Measurements from ENCODE around the gene SLC25A26.

The SLC25A26 gene

DNA sequence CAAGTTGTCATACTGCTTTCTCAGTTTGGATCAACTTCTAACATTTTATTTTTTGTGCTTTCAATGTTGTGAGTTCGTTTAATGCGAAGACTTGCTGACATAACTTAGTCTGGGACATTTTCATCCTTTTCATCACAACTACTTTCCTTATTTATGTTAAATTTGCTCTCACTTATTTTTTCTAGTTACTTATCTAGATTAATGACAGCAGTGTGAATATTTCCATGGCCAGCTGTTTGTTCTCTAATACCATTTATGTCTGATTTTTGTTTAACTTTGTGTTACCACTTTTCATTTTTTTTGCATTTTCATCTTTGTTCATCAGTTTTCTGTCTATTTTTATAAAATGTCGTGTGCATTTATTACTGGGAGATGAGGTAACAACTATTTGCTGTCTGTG, 6.2 kb downstream of the SLC25A26 start:
- Histone ChIP-seq H3K27ac (ENCODE audit: low read length) (no peak overlapping the region), H3K4me3 (ENCODE audit: low read depth in 1 of 2, low read length in 2 of 2) (no peak overlapping the region)

GRCh38 chr3:66227915-66228314, 7.1 kb downstream of the SLC25A26 start:
- Histone ChIP-seq H3K4me3 (ENCODE audit: low read depth in 1 of 2, low read length in 2 of 2) (no peak overlapping the region), H3K27me3 (ENCODE audit: low read depth, low read length) (no peaks in the 10 kb centered on the region), H3K4me1 (ENCODE audit: control insufficient read depth in 1 of 2, insufficient read depth in 2 of 2, low read length in 2 of 2) (no peaks in the 10 kb centered on the region), H3K27ac (ENCODE audit: low read length) (no peak overlapping the region), H3K9me3 (ENCODE audit: control insufficient read depth in 1 of 2, low read length in 2 of 2) (no peaks in the 10 kb centered on the region), H3K36me3 (ENCODE audit: control insufficient read depth in 1 of 2, insufficient read depth in 2 of 2, low read length in 2 of 2) (no peaks in the 10 kb centered on the region)

More for the DNA sequence above, 6.2 kb downstream of the SLC25A26 start:
- Histone ChIP-seq H3K4me1 (ENCODE audit: control insufficient read depth in 1 of 2, insufficient read depth in 2 of 2, low read length in 2 of 2) (no peaks in the 10 kb centered on the region), H3K27me3 (ENCODE audit: low read depth, low read length) (no peaks in the 10 kb centered on the region), H3K36me3 (ENCODE audit: control insufficient read depth in 1 of 2, insufficient read depth in 2 of 2, low read length in 2 of 2) (no peaks in the 10 kb centered on the region), H3K9me3 (ENCODE audit: control insufficient read depth in 1 of 2, low read length in 2 of 2) (no peaks in the 10 kb centered on the region)

GRCh38 chr3:66228707-66229106, 7.9 kb downstream of the SLC25A26 start:
- Histone ChIP-seq H3K9me3 (ENCODE audit: control insufficient read depth in 1 of 2, low read length in 2 of 2) (no peaks in the 10 kb centered on the region), H3K27me3 (ENCODE audit: low read depth, low read length) (no peaks in the 10 kb centered on the region), H3K36me3 (ENCODE audit: control insufficient read depth in 1 of 2, insufficient read depth in 2 of 2, low read length in 2 of 2) (no peaks in the 10 kb centered on the region), H3K4me3 (ENCODE audit: low read depth in 1 of 2, low read length in 2 of 2) (no peak overlapping the region), H3K4me1 (ENCODE audit: control insufficient read depth in 1 of 2, insufficient read depth in 2 of 2, low read length in 2 of 2) (no peaks in the 10 kb centered on the region), H3K27ac (ENCODE audit: low read length) (no peak overlapping the region)

GRCh38 chr3:66229931-66230330, 9.1 kb downstream of the SLC25A26 start:
- no peak overlapping the region for H3K4me3 ChIP-seq (ENCODE audit: low read depth in 1 of 2, low read length in 2 of 2)
- no peak overlapping the region for H3K27ac ChIP-seq (ENCODE audit: low read length)
- H3K9me3 ChIP-seq (ENCODE audit: control insufficient read depth in 1 of 2, low read length in 2 of 2), result no peaks in the 10 kb centered on the region
- H3K36me3 ChIP-seq (ENCODE audit: control insufficient read depth in 1 of 2, insufficient read depth in 2 of 2, low read length in 2 of 2), result no peaks in the 10 kb centered on the region
- H3K4me1 ChIP-seq (ENCODE audit: control insufficient read depth in 1 of 2, insufficient read depth in 2 of 2, low read length in 2 of 2), result no peaks in the 10 kb centered on the region
- H3K27me3 ChIP-seq (ENCODE audit: low read depth, low read length), result no peaks in the 10 kb centered on the region

GRCh38 chr3:66233033-66233432, 12.2 kb downstream of the SLC25A26 start:
- no peaks in the 10 kb centered on the region for H3K4me1 ChIP-seq (ENCODE audit: control insufficient read depth in 1 of 2, insufficient read depth in 2 of 2, low read length in 2 of 2)
- H3K4me3 ChIP-seq (ENCODE audit: low read depth in 1 of 2, low read length in 2 of 2), result no peak overlapping the region
- H3K36me3 ChIP-seq (ENCODE audit: control insufficient read depth in 1 of 2, insufficient read depth in 2 of 2, low read length in 2 of 2), result no peaks in the 10 kb centered on the region
- no peaks in the 10 kb centered on the region for H3K27me3 ChIP-seq (ENCODE audit: low read depth, low read length)
- H3K9me3 ChIP-seq (ENCODE audit: control insufficient read depth in 1 of 2, low read length in 2 of 2), result no peaks in the 10 kb centered on the region
- no peak overlapping the region for H3K27ac ChIP-seq (ENCODE audit: low read length)

- peaks cover 0 to 20% of the 10 kb centered on the region in 2 donors for H3K36me3 ChIP-seq (ENCODE audit: control insufficient read depth in 1 of 2, insufficient read depth in 2 of 2, low read length in 2 of 2)
- no peaks in the 10 kb centered on the region for H3K27me3 ChIP-seq (ENCODE audit: low read depth, low read length)
- H3K4me3 ChIP-seq (ENCODE audit: low read depth in 1 of 2, low read length in 2 of 2), result no peak overlapping the region
- no peaks in the 10 kb centered on the region for H3K4me1 ChIP-seq (ENCODE audit: control insufficient read depth in 1 of 2, insufficient read depth in 2 of 2, low read length in 2 of 2)
- H3K9me3 ChIP-seq (ENCODE audit: control insufficient read depth in 1 of 2, low read length in 2 of 2), result peaks cover 0 to 11% of the 10 kb centered on the region in 2 donors
- no peak overlapping the region for H3K27ac ChIP-seq (ENCODE audit: low read length)
These were observed 15.5 kb downstream of the SLC25A26 start for GRCh38 chr3:66236281-66236680.

DNA sequence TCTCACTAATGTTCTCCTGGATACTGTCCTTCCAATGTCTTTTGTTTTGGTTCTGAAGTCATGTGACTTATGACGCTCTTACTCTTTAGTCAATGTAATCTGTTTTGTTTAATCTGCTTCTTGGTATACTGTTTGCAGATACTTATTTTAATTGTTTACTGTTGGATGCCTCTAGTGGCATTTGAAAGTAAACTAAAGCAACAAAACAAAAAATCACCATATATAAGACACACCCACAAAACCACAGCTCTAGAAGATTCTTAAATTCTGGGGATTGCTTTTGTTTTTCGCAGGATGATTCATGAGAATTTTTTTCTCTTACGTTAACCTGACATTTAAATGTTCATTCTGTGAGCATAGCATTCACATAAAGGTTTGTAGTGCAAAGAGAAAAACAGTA, 16.8 kb downstream of the SLC25A26 start:
- peaks cover 0 to 11% of the 10 kb centered on the region in 2 donors for H3K9me3 ChIP-seq (ENCODE audit: control insufficient read depth in 1 of 2, low read length in 2 of 2)
- H3K27ac ChIP-seq (ENCODE audit: low read length), result no peak overlapping the region
- no peaks in the 10 kb centered on the region for H3K27me3 ChIP-seq (ENCODE audit: low read depth, low read length)
- H3K4me1 ChIP-seq (ENCODE audit: control insufficient read depth in 1 of 2, insufficient read depth in 2 of 2, low read length in 2 of 2), result no peaks in the 10 kb centered on the region
- no peak overlapping the region for H3K4me3 ChIP-seq (ENCODE audit: low read depth in 1 of 2, low read length in 2 of 2)
- H3K36me3 ChIP-seq (ENCODE audit: control insufficient read depth in 1 of 2, insufficient read depth in 2 of 2, low read length in 2 of 2), result peaks cover 0 to 20% of the 10 kb centered on the region in 2 donors

DNA sequence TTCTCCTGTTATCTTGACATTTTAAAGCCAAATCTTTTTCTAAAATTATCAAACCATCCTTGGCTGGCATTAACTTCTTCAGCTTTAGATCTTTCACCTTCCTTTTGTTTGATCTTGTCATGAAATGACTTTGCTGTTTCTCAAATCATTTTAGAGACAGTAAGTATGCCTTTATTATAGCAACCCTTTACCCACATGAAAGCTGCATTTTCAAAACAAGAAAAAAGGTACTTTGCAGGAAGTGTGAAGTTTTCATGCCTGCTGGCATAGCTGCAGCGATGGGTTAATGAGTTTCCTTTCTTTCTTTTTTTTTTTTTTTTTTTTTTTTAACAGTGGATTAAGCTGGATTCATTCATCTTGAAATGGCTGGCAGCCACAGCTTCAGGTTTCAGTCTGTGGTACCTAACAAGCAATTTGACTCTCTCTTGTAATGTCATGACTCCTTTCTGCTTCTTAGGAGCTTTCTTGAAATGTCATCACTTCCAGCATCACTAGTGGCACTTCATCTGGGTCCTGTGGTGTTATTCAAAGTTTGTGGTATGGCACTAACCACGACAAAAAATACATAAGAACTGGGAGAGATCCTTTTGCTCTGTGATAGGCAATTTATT, 18.8 kb downstream of the SLC25A26 start:
- Histone ChIP-seq H3K9me3 (ENCODE audit: control insufficient read depth in 1 of 2, low read length in 2 of 2) (peaks cover 0 to 11% of the 10 kb centered on the region in 2 donors), H3K27ac (ENCODE audit: low read length) (no peak overlapping the region), H3K27me3 (ENCODE audit: low read depth, low read length) (no peaks in the 10 kb centered on the region), H3K36me3 (ENCODE audit: control insufficient read depth in 1 of 2, insufficient read depth in 2 of 2, low read length in 2 of 2) (peaks cover 4 to 33% of the 10 kb centered on the region in 2 donors), H3K4me1 (ENCODE audit: control insufficient read depth in 1 of 2, insufficient read depth in 2 of 2, low read length in 2 of 2) (no peaks in the 10 kb centered on the region), H3K4me3 (ENCODE audit: low read depth in 1 of 2, low read length in 2 of 2) (no peak overlapping the region)

DNA sequence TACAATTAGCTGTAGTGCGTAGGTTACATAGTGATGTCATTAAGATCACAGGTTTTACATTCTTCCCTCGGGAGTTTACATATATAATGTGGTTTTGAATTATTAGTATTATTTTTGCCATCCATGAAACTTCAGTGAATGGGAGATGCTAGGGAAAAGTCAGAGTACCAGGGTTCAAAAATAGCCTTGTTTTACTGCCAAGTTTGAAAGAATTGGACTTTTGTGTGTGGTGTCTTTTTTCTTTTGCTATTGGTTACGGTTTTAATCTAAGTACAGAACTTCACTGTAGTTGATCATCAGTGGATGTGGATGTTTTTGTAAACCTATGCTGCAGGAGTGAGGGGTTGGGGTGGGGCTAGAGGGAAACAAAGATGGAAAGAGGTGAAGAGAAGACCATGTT, 20.7 kb downstream of the SLC25A26 start:
- H3K36me3 ChIP-seq (ENCODE audit: control insufficient read depth in 1 of 2, insufficient read depth in 2 of 2, low read length in 2 of 2), result peaks cover 4 to 33% of the 10 kb centered on the region in 2 donors
- no peak overlapping the region for H3K27ac ChIP-seq (ENCODE audit: low read length)
- H3K4me1 ChIP-seq (ENCODE audit: control insufficient read depth in 1 of 2, insufficient read depth in 2 of 2, low read length in 2 of 2), result no peaks in the 10 kb centered on the region
- no peaks in the 10 kb centered on the region for H3K27me3 ChIP-seq (ENCODE audit: low read depth, low read length)
- H3K4me3 ChIP-seq (ENCODE audit: low read depth in 1 of 2, low read length in 2 of 2), result no peak overlapping the region
- peaks cover 0 to 11% of the 10 kb centered on the region in 2 donors for H3K9me3 ChIP-seq (ENCODE audit: control insufficient read depth in 1 of 2, low read length in 2 of 2)

DNA sequence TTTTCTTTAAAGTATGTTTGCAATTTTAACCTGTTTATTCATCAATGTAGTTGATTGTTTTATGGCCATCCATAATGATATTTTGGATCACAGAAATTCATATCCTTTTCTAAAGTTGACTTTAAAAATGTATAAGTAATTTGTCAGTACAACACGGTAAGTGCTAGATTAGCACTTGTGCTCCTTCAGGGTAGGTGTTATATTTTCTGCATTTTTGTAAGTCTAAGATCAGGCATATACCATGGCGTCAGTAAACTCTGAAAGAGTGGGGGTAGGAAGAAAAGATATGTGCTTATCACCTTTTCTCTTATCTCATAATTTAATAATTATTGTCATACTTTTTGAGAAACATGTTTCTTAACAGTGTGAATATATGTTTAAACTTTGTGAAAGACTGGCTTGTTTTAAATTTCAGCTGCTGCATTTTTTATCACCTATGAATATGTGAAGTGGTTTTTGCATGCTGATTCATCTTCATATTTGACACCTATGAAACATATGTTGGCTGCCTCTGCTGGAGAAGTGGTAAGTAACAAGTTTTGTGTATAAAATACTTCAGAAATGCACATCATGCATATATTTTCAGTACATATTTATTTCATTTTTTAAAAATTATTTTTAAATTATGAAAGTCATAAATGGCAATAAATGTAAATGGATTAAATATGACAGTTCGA, 22.1 kb downstream of the SLC25A26 start:
- peaks cover 4 to 33% of the 10 kb centered on the region in 2 donors for H3K36me3 ChIP-seq (ENCODE audit: control insufficient read depth in 1 of 2, insufficient read depth in 2 of 2, low read length in 2 of 2)

GRCh38 chr3:66248641-66249040, 27.8 kb downstream of the SLC25A26 start:
- Histone ChIP-seq H3K4me1 (ENCODE audit: control insufficient read depth in 1 of 2, insufficient read depth in 2 of 2, low read length in 2 of 2) (no peaks in the 10 kb centered on the region), H3K36me3 (ENCODE audit: control insufficient read depth in 1 of 2, insufficient read depth in 2 of 2, low read length in 2 of 2) (peaks cover 5 to 24% of the 10 kb centered on the region in 2 donors), H3K9me3 (ENCODE audit: control insufficient read depth in 1 of 2, low read length in 2 of 2) (no peaks in the 10 kb centered on the region), H3K27me3 (ENCODE audit: low read depth, low read length) (no peaks in the 10 kb centered on the region), H3K27ac (ENCODE audit: low read length) (no peak overlapping the region), H3K4me3 (ENCODE audit: low read depth in 1 of 2, low read length in 2 of 2) (no peak overlapping the region)

More for the DNA sequence above, 22.1 kb downstream of the SLC25A26 start:
- no peaks in the 10 kb centered on the region for H3K4me1 ChIP-seq (ENCODE audit: control insufficient read depth in 1 of 2, insufficient read depth in 2 of 2, low read length in 2 of 2)
- H3K27ac ChIP-seq (ENCODE audit: low read length), result no peak overlapping the region
- H3K9me3 ChIP-seq (ENCODE audit: control insufficient read depth in 1 of 2, low read length in 2 of 2), result peaks cover 0 to 11% of the 10 kb centered on the region in 2 donors
- no peak overlapping the region for H3K4me3 ChIP-seq (ENCODE audit: low read depth in 1 of 2, low read length in 2 of 2)
- H3K27me3 ChIP-seq (ENCODE audit: low read depth, low read length), result no peaks in the 10 kb centered on the region
